Testis (tissue), 2 donors: ENCODE measurements around the gene VAX1.

ENCODE experiments used
- CTCF ChIP-seq, 3 experiments: fragments of 450-650 bp in 2 of 3; fragments of 200-600 bp in 1 of 3; sonication (generic) in 1 of 3; IDR thresholded peaks; one replicate each; pipeline ENCODE4 v1.5.1; 2016 to 2019; ENCODE audit warnings: antibody characterized with exemption in 3 of 3, mild to moderate bottlenecking in 2 of 3, moderate library complexity in 1 of 3
- POLR2A ChIP-seq: fragments of 450-650 bp; IDR thresholded peaks from one replicate; pipeline ENCODE4 v1.6.1; 2017; ENCODE audit warnings: antibody characterized with exemption, mild to moderate bottlenecking, moderate library complexity

GRCh38 chr10:117136391-117136975 is 1.6 kb downstream of the VAX1 start:
- TF ChIP-seq CTCF (IDR thresholded peaks at IDR 0.05) (no peak), POLR2A (no peak)
